ENCODE results near the gene BEST1. TPM values are rescaled to one million over a fixed set of nuclear protein-coding genes. Genes with fewer than 3 reads are reported as not detected.

The BEST1 gene
- total and polyA plus RNA-seq, 2 of the 13 experiments (the other 11 are each of a cell fraction or from before 2014, with no cell fraction given), result 0.09 to 0.65 TPM

- in situ Hi-C loops (cut with HindIII; ENCODE audit: extremely low pct_ligation_motif_present, low pct_unique_long_range_greater_than_20kb), result loop anchor here (5.0 kb wide), 1 partner anchor 33 kb away; no protein-coding TSS in a partner anchor
- peaks cover 71% of the 10 kb centered on the region for H3K4me1 ChIP-seq (ENCODE audit: insufficient read depth, low read length)
- FAIRE-seq (no peak), ATAC-seq (no peak), DNase-seq (ENCODE audit: low spot score) (no peak)
- no peaks in the 10 kb centered on the region; a peak in 1 of 5 replicates for H3K27me3 ChIP-seq (ENCODE audit: control insufficient read depth in 1 of 2, insufficient read depth in 2 of 2, low read length in 2 of 2)
- H3K36me3 ChIP-seq (replicated peaks in 1 of 2; ENCODE audit: control insufficient read depth in 1 of 2, insufficient read depth in 2 of 2, low read length in 2 of 2), result peaks cover 5 to 23% of the 10 kb centered on the region in 2 experiments; a peak in 4 of 5 replicates
- H3K27ac ChIP-seq (ENCODE audit: extremely low read length, insufficient read depth, low read length), result peak overlapping the region; percentile 99
- BruUV-seq (replicated peaks), result no TSS peak
- H3K4me3 ChIP-seq (replicated peaks in 1 of 3; ENCODE audit: insufficient read depth in 1 of 3, low read depth in 2 of 3, low read length in 3 of 3), result peak overlapping the region; percentile 92 to 96 (median 94)
- H4K20me1 ChIP-seq (ENCODE audit: insufficient read depth, low read length), result peaks cover 33% of the 10 kb centered on the region
- TF ChIP-seq FOXA3 (CRISPR knock-in tag; IDR thresholded peaks at IDR 0.05) (no peak), ZSCAN22 (CRISPR knock-in tag; IDR thresholded peaks at IDR 0.05) (no peak), IKZF5 (CRISPR knock-in tag; IDR thresholded peaks at IDR 0.05) (no peak), ZNF543 (CRISPR knock-in tag; IDR thresholded peaks at IDR 0.05) (peak; percentile 13; the same call in 1 of the 2 replicates), ISL2 (CRISPR knock-in tag; IDR thresholded peaks at IDR 0.05) (0 out of 2 replicates have a peak, but pooled peaks have one; percentile 19), FOXJ3 (CRISPR knock-in tag; IDR thresholded peaks at IDR 0.05; ENCODE audit: borderline replicate concordance) (no peak), ZBTB38 (CRISPR knock-in tag; IDR thresholded peaks at IDR 0.05) (peak; percentile 76; the same call in 1 of the 2 replicates), DNMT3B (CRISPR knock-in tag; conservative IDR thresholded peaks at IDR 0.05) (no peak), FOXP4 (CRISPR knock-in tag; IDR thresholded peaks at IDR 0.05) (no peak), HNF4G (IDR thresholded peaks at IDR 0.05; ENCODE audit: borderline replicate concordance, low read depth, low read length) (no peak), HNF4G (CRISPR knock-in tag; IDR thresholded peaks at IDR 0.05; ENCODE audit: borderline replicate concordance, low read depth) (no peak), TGIF2 (CRISPR knock-in tag; IDR thresholded peaks at IDR 0.05) (0 out of 2 replicates have a peak, but pooled peaks have one; percentile 4), REPIN1 (CRISPR knock-in tag; IDR thresholded peaks at IDR 0.05; ENCODE audit: borderline replicate concordance, low read depth) (0 out of 2 replicates have a peak, but pooled peaks have one; percentile 8), SP140L (CRISPR knock-in tag; IDR thresholded peaks at IDR 0.05; ENCODE audit: borderline replicate concordance) (0 out of 2 replicates have a peak, but pooled peaks have one; percentile 23)
- ChIA-PET POLR2A (interaction anchor here (0.7 to 9.7 kb wide), 26 partner anchors 10 to 619 kb away, joined by 3 to 323 read pairs (median 10); partner anchors contain the start of genes BEST1 and FADS1), CTCF (ENCODE audit: low intra/inter-chr PET ratio, low total read pairs) (no interaction called here)
- peak overlapping the region; percentile 87 for H3K4me2 ChIP-seq (ENCODE audit: low read depth, low read length)
- H3K79me2 ChIP-seq (ENCODE audit: insufficient read depth, low read length), result peaks cover 43% of the 10 kb centered on the region
- H3K9me3 ChIP-seq (ENCODE audit: low read length), result no peaks in the 10 kb centered on the region
- peak overlapping the region; percentile 99 for H3K9ac ChIP-seq (ENCODE audit: insufficient read depth, low read depth, low read length)
- WGBS (ENCODE audit: low lambda C conversion rate), result 79% methylated on average over 16 of the region's 16 CpGs
- intact Hi-C loops (cut with micrococcal nuclease; ENCODE audit: unreplicated experiment), result no loop called here
- H2AFZ ChIP-seq (ENCODE audit: low read length), result no peak overlapping the region
Measured at GRCh38 chr11:61968758-61969390, 18.7 kb downstream of the BEST1 start.
